Mucosa of stomach (tissue), 1 donor: ENCODE data around the gene SNX21.
"Not testable (repeated sequence)": the region's sequence is repeated elsewhere in the genome, so short reads cannot be mapped to it uniquely, and the experiment has no call there.

Source experiments
- H3K27me3 ChIP-seq: one replicate; pipeline ENCODE4 v1.7.0; 2013; ENCODE audit warnings: mild to moderate bottlenecking, low read length; ENCODE audit not compliant: control insufficient read depth, insufficient read depth
- H3K36me3 ChIP-seq: one replicate; pipeline ENCODE4 v1.7.0; 2013; ENCODE audit warnings: low read length; ENCODE audit not compliant: control insufficient read depth, insufficient read depth
- H3K4me1 ChIP-seq: one replicate; pipeline ENCODE4 v1.7.0; 2013; ENCODE audit warnings: mild to moderate bottlenecking, low read length; ENCODE audit not compliant: control insufficient read depth, insufficient read depth
- H3K4me3 ChIP-seq: one replicate; pipeline ENCODE4 v1.7.0; 2013; ENCODE audit warnings: low read length
- H3K9ac ChIP-seq: one replicate; pipeline ENCODE4 v1.7.0; 2013; ENCODE audit warnings: mild to moderate bottlenecking, low read length, moderate library complexity
- H3K9me3 ChIP-seq: one replicate; pipeline ENCODE4 v1.7.0; 2013; ENCODE audit warnings: mild to moderate bottlenecking, low read length, moderate library complexity; ENCODE audit not compliant: control insufficient read depth
- donor health status: Pancreatic carcinoma.

Gene SNX21

GRCh38 chr20:45827030-45827652 lies 6.5 kb upstream of the SNX21 start, which contains the start of gene TNNC2:
Gene TNNC2, minus strand, starts transcription at chr20:45827312. Its CDS starts 64 bp downstream, at chr20:45827248.
- H3K9me3 ChIP-seq = no peaks in the 10 kb centered on the region
- H3K4me3 ChIP-seq = no peak within 1 kb of the TSS
- H3K36me3 ChIP-seq = no peaks in the 10 kb centered on the region
- H3K27me3 ChIP-seq = peaks cover 21% of the 10 kb centered on the region
- H3K9ac ChIP-seq = no peak within 1 kb of the TSS
- H3K4me1 ChIP-seq = peaks cover 22% of the 10 kb centered on the region

DNA sequence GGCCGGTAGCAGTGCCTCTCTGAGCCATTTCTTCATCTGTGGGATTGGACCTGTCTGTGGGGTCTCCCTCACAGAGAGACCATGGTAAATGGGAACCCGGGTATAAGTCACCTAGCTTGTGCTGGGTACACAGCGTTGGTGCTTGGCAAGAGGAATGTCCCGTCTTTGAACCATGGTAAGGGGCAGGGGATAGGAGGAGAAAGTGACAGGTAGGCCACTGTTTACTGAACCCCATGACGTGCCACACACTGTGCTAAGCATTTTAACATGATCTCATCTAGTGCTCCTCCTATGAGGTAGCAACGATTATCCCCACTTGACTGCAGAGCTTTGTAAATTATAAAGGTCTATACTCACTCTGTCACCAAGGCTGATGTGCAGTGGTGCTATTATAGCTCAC lies 5.9 kb upstream of the SNX21 start:
- Histone ChIP-seq H3K9ac (no peak overlapping the region), H3K4me3 (no peak overlapping the region), H3K9me3 (no peaks in the 10 kb centered on the region), H3K36me3 (no peaks in the 10 kb centered on the region), H3K27me3 (peaks cover 17% of the 10 kb centered on the region), H3K4me1 (peaks cover 18% of the 10 kb centered on the region)

- H3K4me1 ChIP-seq = peaks cover 15% of the 10 kb centered on the region
These were observed 5.0 kb upstream of the SNX21 start for GRCh38 chr20:45828589-45828988.

DNA sequence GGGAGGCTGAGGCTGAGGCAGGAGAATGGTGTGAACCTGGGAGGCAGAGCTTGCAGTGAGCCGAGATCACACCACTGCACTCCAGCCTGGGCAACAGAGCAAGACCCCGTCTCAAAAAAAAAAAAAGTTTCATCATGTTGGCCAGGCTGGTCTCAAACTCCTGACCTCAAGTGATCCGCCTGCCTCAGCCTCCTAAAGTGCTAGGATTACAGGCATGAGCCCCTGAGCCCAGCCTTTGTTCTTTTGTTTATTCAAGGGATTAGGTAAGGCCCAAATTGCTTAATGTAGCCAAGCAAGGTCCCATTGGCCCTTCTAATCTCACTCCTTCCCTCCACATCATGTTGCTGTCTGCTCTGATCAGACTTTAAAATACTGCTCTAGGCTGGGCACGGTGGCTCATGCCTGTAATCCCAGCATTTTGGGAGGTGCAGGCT lies 3.9 kb upstream of the SNX21 start:
- H3K9me3 ChIP-seq, H3K9ac ChIP-seq, H3K27me3 ChIP-seq, H3K4me3 ChIP-seq, H3K36me3 ChIP-seq: not testable (repeated sequence)
- peaks cover 13% of the 10 kb centered on the region for H3K4me1 ChIP-seq

More at GRCh38 chr20:45828589-45828988, 5.0 kb upstream of the SNX21 start:
- no peak overlapping the region for H3K4me3 ChIP-seq
- H3K27me3 ChIP-seq = peaks cover 8% of the 10 kb centered on the region
- H3K9me3 ChIP-seq = no peaks in the 10 kb centered on the region
- H3K9ac ChIP-seq = no peak overlapping the region
- no peaks in the 10 kb centered on the region for H3K36me3 ChIP-seq

- no peak overlapping the region for H3K4me3 ChIP-seq
These were observed 980 bp upstream of the SNX21 start for GRCh38 chr20:45832619-45833018.

DNA sequence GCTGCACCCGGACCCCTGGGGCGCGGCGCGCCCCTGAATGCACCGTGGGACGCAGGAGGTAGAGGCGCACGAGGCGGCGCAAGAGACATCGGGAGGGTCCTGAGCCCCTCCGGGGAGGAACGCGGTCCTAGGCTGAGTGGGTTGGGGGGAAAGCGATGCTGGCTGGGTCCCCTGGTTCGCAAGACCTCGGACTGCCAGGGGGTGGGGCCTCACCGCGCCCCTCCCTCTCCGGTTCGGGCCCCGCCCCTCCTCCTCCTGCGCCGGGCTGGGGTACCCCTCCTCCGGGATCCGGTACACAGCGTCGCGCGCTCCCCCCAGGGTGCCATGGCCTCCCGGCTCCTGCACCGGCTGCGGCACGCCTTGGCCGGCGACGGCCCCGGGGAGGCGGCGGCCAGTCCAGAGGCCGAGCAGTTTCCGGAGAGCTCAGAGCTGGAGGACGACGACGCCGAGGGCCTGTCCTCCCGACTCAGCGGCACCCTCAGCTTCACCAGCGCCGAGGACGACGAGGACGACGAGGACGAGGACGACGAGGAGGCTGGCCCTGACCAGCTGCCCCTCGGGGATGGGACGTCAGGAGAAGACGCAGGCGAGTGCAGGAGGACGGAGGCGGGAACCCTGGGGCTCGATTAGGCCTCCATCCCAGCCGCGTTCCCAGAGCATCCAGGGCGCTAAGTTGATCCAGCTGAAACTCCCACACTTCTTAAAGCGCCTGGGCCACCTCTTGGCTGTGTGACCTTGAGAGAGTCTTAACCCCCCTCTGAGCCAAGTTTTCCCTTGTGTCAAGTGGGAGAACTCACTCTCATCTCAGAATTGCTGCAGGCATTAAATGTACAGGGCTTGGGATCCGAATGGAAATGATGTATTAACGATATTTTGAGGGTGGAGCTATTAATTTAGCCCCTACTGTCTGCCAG lies 541 bp downstream of the SNX21 start:
- no peaks in the 10 kb centered on the region for H3K27me3 ChIP-seq
- H3K9ac ChIP-seq = peak overlapping the region; percentile 79
- H3K4me3 ChIP-seq = peak overlapping the region; percentile 32
- H3K4me1 ChIP-seq = peaks cover 24% of the 10 kb centered on the region
- H3K9me3 ChIP-seq = no peaks in the 10 kb centered on the region
- no peaks in the 10 kb centered on the region for H3K36me3 ChIP-seq

More at GRCh38 chr20:45832619-45833018, 980 bp upstream of the SNX21 start:
- Histone ChIP-seq H3K9ac (no peak overlapping the region), H3K27me3 (no peaks in the 10 kb centered on the region), H3K4me1 (peaks cover 24% of the 10 kb centered on the region), H3K9me3 (no peaks in the 10 kb centered on the region), H3K36me3 (no peaks in the 10 kb centered on the region)

- Histone ChIP-seq H3K9me3 (no peaks in the 10 kb centered on the region), H3K27me3 (no peaks in the 10 kb centered on the region), H3K9ac (peak overlapping the region; percentile 79), H3K4me1 (peaks cover 24% of the 10 kb centered on the region), H3K36me3 (no peaks in the 10 kb centered on the region), H3K4me3 (no peak overlapping the region)
These were observed 1.2 kb downstream of the SNX21 start for GRCh38 chr20:45834797-45835161.

- Histone ChIP-seq H3K36me3 (no peaks in the 10 kb centered on the region), H3K9ac (no peak overlapping the region), H3K4me1 (peaks cover 24% of the 10 kb centered on the region), H3K9me3 (no peaks in the 10 kb centered on the region), H3K27me3 (no peaks in the 10 kb centered on the region), H3K4me3 (no peak overlapping the region)
These were observed 1.7 kb downstream of the SNX21 start for GRCh38 chr20:45835329-45835765.

- Histone ChIP-seq H3K4me3 (no peak overlapping the region), H3K27me3 (no peaks in the 10 kb centered on the region), H3K9ac (no peak overlapping the region), H3K9me3 (no peaks in the 10 kb centered on the region), H3K36me3 (no peaks in the 10 kb centered on the region), H3K4me1 (peaks cover 24% of the 10 kb centered on the region)
These were observed 2.2 kb downstream of the SNX21 start for GRCh38 chr20:45835825-45836224.

GRCh38 chr20:45836841-45837240 lies 3.2 kb downstream of the SNX21 start:
- no peaks in the 10 kb centered on the region for H3K27me3 ChIP-seq
- no peak overlapping the region for H3K4me3 ChIP-seq
- H3K9me3 ChIP-seq = no peaks in the 10 kb centered on the region
- H3K36me3 ChIP-seq = peaks cover 5% of the 10 kb centered on the region
- peaks cover 24% of the 10 kb centered on the region for H3K4me1 ChIP-seq
- H3K9ac ChIP-seq = no peak overlapping the region

GRCh38 chr20:45840700-45841198 lies 7.2 kb downstream of the SNX21 start:
- Histone ChIP-seq H3K9me3 (no peaks in the 10 kb centered on the region), H3K27me3 (no peaks in the 10 kb centered on the region), H3K4me3 (no peak overlapping the region), H3K4me1 (peaks cover 8% of the 10 kb centered on the region), H3K9ac (no peak overlapping the region), H3K36me3 (peaks cover 26% of the 10 kb centered on the region)
